K562 (cell line): ENCODE measurements around the gene HOXB6. TPM values are rescaled to one million over a fixed set of nuclear protein-coding genes. Genes with fewer than 3 reads are reported as not detected.
A peak's percentile ranks its signal among the peaks of the same experiment; 100 is the strongest.

Source experiments
- BRD9 ChIP-seq: fragments of 450-650 bp; IDR thresholded peaks from 2 replicates; pipeline ENCODE4 v1.6.1; 2018; ENCODE audit warnings: low read depth; ENCODE audit not compliant: partially characterized antibody
- FOSL1 ChIP-seq: fragments of 200-800 bp; sonication (Bioruptor generic); conservative IDR thresholded peaks from 2 replicates; pipeline ENCODE4 v1.6.1; 2016; ENCODE audit warnings: missing genetic modification characterization, missing compliant biosample characterization
- FOXA3 ChIP-seq, 2 experiments: fragments of 450-650 bp in 1 of 2; sonication (generic) in 1 of 2; formaldehyde crosslinking; IDR thresholded peaks in 1 of 2; conservative IDR thresholded peaks in 1 of 2; 2 replicates each; pipeline versions ENCODE4 v1.4.0 to v1.8.0; 2020 to 2022; ENCODE audit warnings: mild to moderate bottlenecking in 2 of 2, missing genetic modification reagents in 1 of 2
- HES1 ChIP-seq: fragments of 450-650 bp; IDR thresholded peaks from 2 replicates; pipeline ENCODE4 v1.6.1; 2016; ENCODE audit warnings: low read depth, mild to moderate bottlenecking, moderate library complexity
- MCM2 ChIP-seq: fragments of 450-650 bp; IDR thresholded peaks from 2 replicates; pipeline ENCODE4 v1.6.1; 2017; ENCODE audit warnings: low read depth, mild to moderate bottlenecking
- PATZ1 ChIP-seq: fragments of 250-450 bp; sonication (Bioruptor Pico); IDR thresholded peaks from 2 replicates; pipeline ENCODE4 v1.5.0; 2020; ENCODE audit warnings: mild to moderate bottlenecking, borderline replicate concordance
- PPARD ChIP-seq: fragments of 250-450 bp; sonication (Bioruptor Pico); IDR thresholded peaks from 2 replicates; pipeline ENCODE4 v1.8.0; 2022; ENCODE audit warnings: inconsistent platforms, mild to moderate bottlenecking, moderate library complexity
- STAT5A ChIP-seq: IDR thresholded peaks from 2 replicates; pipeline ENCODE4 v1.6.1; 2012; ENCODE audit warnings: low read length, inconsistent platforms, borderline replicate concordance
- U2AF1 ChIP-seq: fragments of 200-400 bp; formaldehyde crosslinking; optimal IDR thresholded peaks from 2 replicates; pipeline ENCODE3; 2017; ENCODE audit warnings: mild to moderate bottlenecking, low read depth, low read length, moderate library complexity
- UBTF ChIP-seq, 2 experiments: IDR thresholded peaks; 2 replicates each; pipeline ENCODE4 v1.6.1; 2012; ENCODE audit warnings: improper control_type of control experiment in 2 of 2, low read depth in 2 of 2, low read length in 2 of 2, borderline replicate concordance in 1 of 2
- WHSC1 ChIP-seq: IDR thresholded peaks from one replicate; pipeline ENCODE4 v1.6.1; 2012; ENCODE audit warnings: low read length, control low read depth, inconsistent platforms
- XRCC3 ChIP-seq: fragments of 450-650 bp; IDR thresholded peaks from 2 replicates; pipeline ENCODE4 v1.6.1; 2017; ENCODE audit warnings: mild to moderate bottlenecking, moderate library complexity
- ZKSCAN3 ChIP-seq: fragments of 250-450 bp; sonication (Bioruptor Pico); IDR thresholded peaks from 2 replicates; pipeline ENCODE4 v1.4.0; 2020
- ZNF12 ChIP-seq: sonication (generic); formaldehyde crosslinking; IDR thresholded peaks from 2 replicates; pipeline ENCODE4 v1.4.0; 2020; ENCODE audit warnings: mild to moderate bottlenecking, missing genetic modification reagents
- ZNF239 ChIP-seq: fragments of 250-450 bp; sonication (Bioruptor Pico); IDR thresholded peaks from 2 replicates; pipeline ENCODE4 v1.4.0; 2020; ENCODE audit warnings: mild to moderate bottlenecking
- ZNF57 ChIP-seq: fragments of 450-650 bp; formaldehyde crosslinking; IDR thresholded peaks from 2 replicates; pipeline ENCODE4 v1.4.0; 2020; ENCODE audit warnings: mild to moderate bottlenecking, moderate library complexity
- polyA plus RNA-seq, 8 experiments: library from polyadenylated mRNA; depleted of rRNA in 4 of 8; stranded (reverse) in 5 of 8; unstranded in 3 of 8; fragments of >200 nt; fragmentation: Nextera tagmentation in 2 of 8; fragmentation: Illumina TruSeq in 1 of 8; extraction: Ambion mirVana in 2 of 8; extraction: Trizol in 1 of 8; gene quantifications; 2 replicates each; pipeline versions ENCODE4 v1.2.1 to v1.2.3, GENCODE V29; 2011 to 2014; ENCODE audit warnings: inconsistent platforms in 1 of 8, missing spikeins in 1 of 8
- total RNA-seq, 7 experiments: library from RNA; depleted of rRNA in 6 of 7; stranded (reverse); fragments of >200 nt in 6 of 7; fragmentation: Illumina TruSeq in 2 of 7; extraction: Trizol in 2 of 7; gene quantifications; 2 replicates each; pipeline versions ENCODE4 v1.2.1 to v1.2.3, GENCODE V29; 2011 to 2021; ENCODE audit warnings: low replicate concordance in 1 of 7
- TF ChIP-seq, protein P1 (sequence below): fragments of 450-650 bp; IDR thresholded peaks from 2 replicates; pipeline ENCODE4 v1.6.1; 2017; ENCODE audit warnings: antibody characterized with exemption
- TF ChIP-seq, protein P2 (sequence below): fragments of 250-450 bp; sonication (Bioruptor Pico); IDR thresholded peaks from 2 replicates; pipeline ENCODE4 v1.4.0; 2020; ENCODE audit warnings: borderline replicate concordance

HOXB6 gene
- total and polyA plus RNA-seq, 9 of the 15 experiments (the other 6 are each of a cell fraction or from before 2014, with no cell fraction given): 1.2 to 14.8 (median 4.9) TPM

DNA sequence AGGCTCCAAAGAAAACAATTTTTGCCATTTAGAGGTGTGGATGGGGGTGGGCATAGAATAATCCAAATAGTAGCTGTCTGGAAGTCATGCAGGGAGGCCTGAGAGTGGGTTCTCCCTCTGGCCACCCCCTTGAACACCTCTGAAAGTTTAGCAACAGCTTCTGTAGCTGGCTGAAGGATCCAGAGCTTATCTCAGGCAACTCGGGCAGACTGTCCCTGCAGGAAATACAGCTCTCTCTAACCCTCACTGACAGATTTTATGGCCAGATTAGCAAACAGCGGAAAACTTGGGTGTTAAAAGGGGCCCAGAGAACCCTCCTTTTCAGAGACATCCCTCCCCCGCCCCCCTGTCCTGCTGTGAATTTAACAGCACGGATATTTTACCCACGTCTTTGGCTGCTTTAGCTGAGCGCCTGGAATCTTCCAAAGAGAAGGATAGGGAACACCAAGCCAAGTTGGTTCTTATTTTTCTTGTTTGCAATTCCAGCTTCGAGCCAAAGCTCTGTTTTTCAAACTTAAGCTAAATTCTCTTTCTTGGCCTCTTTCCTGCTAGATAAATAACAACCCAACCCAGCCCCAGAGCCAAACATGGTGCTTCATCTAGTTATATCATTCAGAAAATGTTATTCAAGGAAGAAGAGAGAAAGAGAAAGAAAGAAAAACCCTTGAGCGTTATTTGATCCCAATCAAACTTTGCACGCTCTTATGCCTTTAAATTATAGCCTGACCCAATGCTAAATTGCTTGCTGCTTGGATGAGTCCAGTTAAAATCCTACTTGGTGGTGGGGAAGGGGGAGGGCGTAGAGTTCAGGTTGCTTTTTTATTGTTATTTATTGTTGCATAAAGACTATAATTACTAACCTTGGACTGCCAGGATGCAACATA lies 57.6 kb downstream of the HOXB6 start (continued):
- TF ChIP-seq UBTF (IDR thresholded peaks at IDR 0.05; ENCODE audit: borderline replicate concordance in 1 of 2, low read depth in 2 of 2, low read length in 2 of 2) (peak in 1 of 2 experiments; percentile 53; a peak in 1 of 4 replicates), MCM2 (no peak), STAT5A (peak; percentile 76), ZNF57 (no peak), BRD9 (no peak), FOXA3 (CRISPR knock-in tag; conservative IDR thresholded peaks at IDR 0.05 in 1 of 2, IDR thresholded peaks at IDR 0.05 in 1 of 2) (no peak), U2AF1 (no peak), XRCC3 (no peak), ZNF239 (no peak), ZKSCAN3 (CRISPR knock-in tag) (no peak), PATZ1 (no peak), WHSC1 (no peak), ZNF12 (CRISPR knock-in tag) (no peak), HES1 (0 out of 2 replicates have a peak, but pooled peaks have one; percentile 35), FOSL1 (tag) (0 out of 2 replicates have a peak, but pooled peaks have one; percentile 22), PPARD (no peak)
- TF ChIP-seq, protein P1, sequence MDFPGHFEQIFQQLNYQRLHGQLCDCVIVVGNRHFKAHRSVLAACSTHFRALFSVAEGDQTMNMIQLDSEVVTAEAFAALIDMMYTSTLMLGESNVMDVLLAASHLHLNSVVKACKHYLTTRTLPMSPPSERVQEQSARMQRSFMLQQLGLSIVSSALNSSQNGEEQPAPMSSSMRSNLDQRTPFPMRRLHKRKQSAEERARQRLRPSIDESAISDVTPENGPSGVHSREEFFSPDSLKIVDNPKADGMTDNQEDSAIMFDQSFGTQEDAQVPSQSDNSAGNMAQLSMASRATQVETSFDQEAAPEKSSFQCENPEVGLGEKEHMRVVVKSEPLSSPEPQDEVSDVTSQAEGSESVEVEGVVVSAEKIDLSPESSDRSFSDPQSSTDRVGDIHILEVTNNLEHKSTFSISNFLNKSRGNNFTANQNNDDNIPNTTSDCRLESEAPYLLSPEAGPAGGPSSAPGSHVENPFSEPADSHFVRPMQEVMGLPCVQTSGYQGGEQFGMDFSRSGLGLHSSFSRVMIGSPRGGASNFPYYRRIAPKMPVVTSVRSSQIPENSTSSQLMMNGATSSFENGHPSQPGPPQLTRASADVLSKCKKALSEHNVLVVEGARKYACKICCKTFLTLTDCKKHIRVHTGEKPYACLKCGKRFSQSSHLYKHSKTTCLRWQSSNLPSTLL: no peak
- TF ChIP-seq, protein P2, sequence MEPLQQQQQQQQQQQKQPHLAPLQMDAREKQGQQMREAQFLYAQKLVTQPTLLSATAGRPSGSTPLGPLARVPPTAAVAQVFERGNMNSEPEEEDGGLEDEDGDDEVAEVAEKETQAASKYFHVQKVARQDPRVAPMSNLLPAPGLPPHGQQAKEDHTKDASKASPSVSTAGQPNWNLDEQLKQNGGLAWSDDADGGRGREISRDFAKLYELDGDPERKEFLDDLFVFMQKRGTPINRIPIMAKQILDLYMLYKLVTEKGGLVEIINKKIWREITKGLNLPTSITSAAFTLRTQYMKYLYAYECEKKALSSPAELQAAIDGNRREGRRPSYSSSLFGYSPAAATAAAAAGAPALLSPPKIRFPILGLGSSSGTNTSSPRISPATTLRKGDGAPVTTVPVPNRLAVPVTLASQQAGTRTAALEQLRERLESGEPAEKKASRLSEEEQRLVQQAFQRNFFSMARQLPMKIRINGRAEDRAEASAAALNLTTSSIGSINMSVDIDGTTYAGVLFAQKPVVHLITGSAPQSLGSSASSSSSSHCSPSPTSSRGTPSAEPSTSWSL: no peak
